HepG2 (cell line): Measurements from ENCODE around the gene ITGB2. TPM values are rescaled to one million over a fixed set of nuclear protein-coding genes. Genes with fewer than 3 reads are reported as not detected.

ENCODE experiments used
- ETV5 ChIP-seq: IDR thresholded peaks from 2 replicates; pipeline ENCODE4 v1.6.1; 2018; ENCODE audit warnings: missing biosample characterization, missing genetic modification reagents, inconsistent platforms, borderline replicate concordance
- HIC2 ChIP-seq: sonication (generic); formaldehyde crosslinking; IDR thresholded peaks from 2 replicates; pipeline ENCODE4 v1.9.0; 2022; ENCODE audit warnings: low read depth, missing genetic modification reagents
- HNF4A ChIP-seq: sonication (generic); formaldehyde crosslinking; IDR thresholded peaks from 2 replicates; pipeline ENCODE4 v1.4.0; 2020; ENCODE audit warnings: missing genetic modification reagents
- IRF1 ChIP-seq: sonication (generic); formaldehyde crosslinking; IDR thresholded peaks from 2 replicates; pipeline ENCODE4 v1.4.0; 2020; ENCODE audit warnings: low read depth, mild to moderate bottlenecking, missing genetic modification reagents
- IRF2 ChIP-seq: IDR thresholded peaks from 2 replicates; pipeline ENCODE4 v1.6.1; 2018; ENCODE audit warnings: missing genetic modification reagents, missing compliant biosample characterization
- NCOA1 ChIP-seq: sonication (generic); formaldehyde crosslinking; IDR thresholded peaks from 2 replicates; pipeline ENCODE4 v1.9.0; 2021; ENCODE audit warnings: missing genetic modification reagents
- NFKB2 ChIP-seq: sonication (generic); formaldehyde crosslinking; IDR thresholded peaks from 2 replicates; pipeline ENCODE4 v1.4.0; 2020; ENCODE audit warnings: missing genetic modification reagents, borderline replicate concordance
- PATZ1 ChIP-seq: sonication (generic); formaldehyde crosslinking; IDR thresholded peaks from 2 replicates; pipeline ENCODE4 v1.4.0; 2020; ENCODE audit warnings: missing genetic modification reagents
- PHF20 ChIP-seq: sonication (generic); formaldehyde crosslinking; IDR thresholded peaks from 2 replicates; pipeline ENCODE4 v1.5.0; 2020; ENCODE audit warnings: mild to moderate bottlenecking, missing genetic modification reagents
- SAP130 ChIP-seq: IDR thresholded peaks from 2 replicates; pipeline ENCODE4 v1.6.1; 2016; ENCODE audit warnings: low read depth
- SIX1 ChIP-seq: sonication (generic); formaldehyde crosslinking; IDR thresholded peaks from 2 replicates; pipeline ENCODE4 v1.4.0; 2020; ENCODE audit warnings: missing genetic modification reagents, borderline replicate concordance
- SRSF1 ChIP-seq: fragments of 200-400 bp; formaldehyde crosslinking; optimal IDR thresholded peaks from 2 replicates; pipeline ENCODE3; 2017; ENCODE audit warnings: mild to moderate bottlenecking, low read depth, low read length, moderate library complexity
- ZNF333 ChIP-seq: sonication (generic); formaldehyde crosslinking; IDR thresholded peaks from 2 replicates; pipeline ENCODE4 v1.4.0; 2020; ENCODE audit warnings: mild to moderate bottlenecking, missing genetic modification reagents, borderline replicate concordance
- ZNF414 ChIP-seq: sonication (generic); formaldehyde crosslinking; IDR thresholded peaks from 2 replicates; pipeline ENCODE4 v1.5.0; 2020; ENCODE audit warnings: missing genetic modification reagents
- ZNF496 ChIP-seq: sonication (generic); formaldehyde crosslinking; IDR thresholded peaks from 2 replicates; pipeline ENCODE4 v1.8.1; 2023; ENCODE audit warnings: mild to moderate bottlenecking, moderate library complexity, missing genetic modification reagents; ENCODE audit not compliant: insufficient replicate concordance
- ZNF704 ChIP-seq: sonication (generic); formaldehyde crosslinking; IDR thresholded peaks from 2 replicates; pipeline ENCODE4 v1.8.1; 2023; ENCODE audit warnings: mild to moderate bottlenecking, inconsistent platforms, moderate library complexity, missing genetic modification reagents, borderline replicate concordance
- ZNF879 ChIP-seq: sonication (generic); formaldehyde crosslinking; IDR thresholded peaks from 2 replicates; pipeline ENCODE4 v1.8.1; 2023; ENCODE audit warnings: missing genetic modification reagents
- polyA plus RNA-seq, 8 experiments: library from polyadenylated mRNA; depleted of rRNA in 3 of 8; stranded (reverse) in 7 of 8; unstranded in 1 of 8; fragments of >200 nt; fragmentation: Illumina TruSeq in 4 of 8; extraction: Trizol in 4 of 8; gene quantifications; 2 replicates each; pipeline versions ENCODE4 v1.2.1 to v1.2.3, GENCODE V29; 2011 to 2016; ENCODE audit warnings: low read depth in 4 of 8, missing spikeins in 1 of 8, mixed read lengths in 1 of 8; ENCODE audit not compliant: insufficient read depth in 1 of 8
- total RNA-seq, 5 experiments: library from RNA; depleted of rRNA; stranded (reverse); fragments of >200 nt; fragmentation: Illumina TruSeq; extraction: Trizol; gene quantifications; 2 replicates each; pipeline ENCODE4 v1.2.3, GENCODE V29; 2016; ENCODE audit warnings: low read depth in 1 of 5

Gene ITGB2
- total and polyA plus RNA-seq, 2 of the 13 experiments (the other 11 are each of a cell fraction or from before 2014, with no cell fraction given), result 4.2 to 18.0 TPM

GRCh38 chr21:44846485-44847260 lies 74.0 kb downstream of the ITGB2 start (continued):
- TF ChIP-seq SAP130 (CRISPR knock-in tag) (peak; percentile 90), ZNF879 (CRISPR knock-in tag) (no peak), PATZ1 (CRISPR knock-in tag) (peak; percentile 40), PHF20 (0 out of 2 replicates have a peak, but pooled peaks have one; percentile 20), SIX1 (CRISPR knock-in tag) (0 out of 2 replicates have a peak, but pooled peaks have one; percentile 14), SRSF1 (peak; percentile 63), ETV5 (peak; percentile 84; the same call in 1 of the 2 replicates), ZNF414 (CRISPR knock-in tag) (peak; percentile 77; the same call in 1 of the 2 replicates), HIC2 (0 out of 2 replicates have a peak, but pooled peaks have one; percentile 17), ZNF333 (no peak), IRF2 (CRISPR knock-in tag) (no peak), IRF1 (CRISPR knock-in tag) (no peak), ZNF496 (CRISPR knock-in tag) (no peak), NFKB2 (CRISPR knock-in tag) (0 out of 2 replicates have a peak, but pooled peaks have one; percentile 6), HNF4A (CRISPR knock-in tag) (peak; percentile 65), NCOA1 (0 out of 2 replicates have a peak, but pooled peaks have one; percentile 31), ZNF704 (CRISPR knock-in tag) (no peak)
- TF ChIP-seq, all 625 proteins: peak for 100
